Transverse colon (tissue), 4 donors: Measurements from ENCODE around the gene SGF29. TPM values are rescaled to one million over a fixed set of nuclear protein-coding genes. Genes with fewer than 3 reads are reported as not detected.

Experiments used
- DNase-seq: peaks from one replicate; pipeline ENCODE4 v3.0.0-alpha.2; 2019
- H3K27ac ChIP-seq, 4 donors: fragments of 200-600 bp; sonication (generic); 2 replicates each; pipeline ENCODE4 v1.5.1; 2016 to 2018; ENCODE audit warnings: inconsistent platforms in 4 of 4
- H3K27me3 ChIP-seq: fragments of 200-600 bp; sonication (generic); 2 replicates; pipeline ENCODE4 v1.5.1; 2017; ENCODE audit warnings: inconsistent platforms
- H3K36me3 ChIP-seq, 4 donors: fragments of 200-600 bp; sonication (generic); 2 replicates each; pipeline ENCODE4 v1.5.1; 2017 to 2019; ENCODE audit warnings: inconsistent platforms in 4 of 4
- H3K4me1 ChIP-seq, 4 donors: fragments of 200-600 bp; sonication (generic); 2 replicates each; pipeline ENCODE4 v1.5.1; 2017 to 2020; ENCODE audit warnings: inconsistent platforms in 4 of 4
- H3K4me3 ChIP-seq, 4 donors: fragments of 200-600 bp; sonication (generic); 1 replicate in 1 of 4; 2 replicates in 3 of 4; pipeline versions ENCODE4 v1.5.1 to v1.6.1; 2017 to 2019; ENCODE audit warnings: inconsistent platforms in 4 of 4
- H3K9me3 ChIP-seq, 2 donors: fragments of 200-600 bp; sonication (generic); 2 replicates each; pipeline ENCODE4 v1.5.1; 2017 to 2019; ENCODE audit warnings: inconsistent platforms in 2 of 2
- CTCF ChIP-seq, 5 experiments: fragments of 200-600 bp in 3 of 5; fragments of 450-650 bp in 2 of 5; sonication (generic) in 3 of 5; IDR thresholded peaks; 1 replicate in 2 of 5; 2 replicates in 3 of 5; pipeline ENCODE4 v1.5.1; 2016 to 2017; ENCODE audit warnings: antibody characterized with exemption in 5 of 5, inconsistent platforms in 3 of 5, mild to moderate bottlenecking in 2 of 5, moderate library complexity in 1 of 5
- EP300 ChIP-seq: sonication (generic); formaldehyde crosslinking; IDR thresholded peaks from one replicate; pipeline ENCODE4 v1.6.1; 2017; ENCODE audit warnings: antibody characterized with exemption, low read depth
- POLR2A ChIP-seq: fragments of 450-650 bp; IDR thresholded peaks from one replicate; pipeline ENCODE4 v1.6.1; 2016; ENCODE audit warnings: antibody characterized with exemption, mild to moderate bottlenecking, moderate library complexity
- POLR2AphosphoS5 ChIP-seq, 3 donors: sonication (generic); formaldehyde crosslinking; IDR thresholded peaks; one replicate each; pipeline ENCODE4 v1.6.1; 2016; ENCODE audit warnings: antibody characterized with exemption in 3 of 3
- WGBS, 2 donors: methylation state at CpG; one replicate each; pipeline ENCODE4 v1.1.5; 2018; ENCODE audit warnings: low coverage in 1 of 2; 5-methylcytosine and 5-hydroxymethylcytosine counted together
- in situ Hi-C, 4 donors: fragments of 200-750 bp; cut with MboI; loops; one replicate each; pipeline versions ENCODE4 v1.15.0 to v1.15.1; 2017; ENCODE audit warnings: low sequenced_read_pairs in 3 of 4, low pct_ligation_motif_present in 1 of 4, low pct_unique_long_range_greater_than_20kb in 1 of 4
- intact Hi-C: fragments of 100-400 bp; cut with DNase I; formaldehyde crosslinking; loops from one replicate; pipeline ENCODE4 v1.15.1; 2023; ENCODE audit warnings: low total_unique reads
- total RNA-seq, 4 donors: library from RNA; depleted of rRNA; stranded (reverse); fragments of >200 nt; gene quantifications; one replicate each; pipeline ENCODE4 v1.1.0, GENCODE V29; 2016

Gene SGF29
- total RNA-seq, 4 donors from 2014 or later: 22.1 to 95.0 (median 32.1) TPM

- no peak for TF ChIP-seq POLR2AphosphoS5 (IDR thresholded peaks at IDR 0.05)
- TF ChIP-seq EP300: no peak
- no peak for TF ChIP-seq CTCF (IDR thresholded peaks at IDR 0.05)
- no peak for TF ChIP-seq POLR2A
- Histone ChIP-seq H3K4me1 (peaks cover 5 to 32% (median 14%) of the 10 kb centered on the region in 4 donors), H3K27ac (no peak overlapping the region), H3K36me3 (no peaks in the 10 kb centered on the region), H3K9me3 (no peaks in the 10 kb centered on the region), H3K27me3 (no peaks in the 10 kb centered on the region), H3K4me3 (no peak overlapping the region)
- no peak for DNase-seq
- in situ Hi-C loops (no loop called here), intact Hi-C loops (no loop called here)
- 75 to 83% methylated on average over 2 to 5 of the region's 5 CpGs for WGBS, 2 donors
Observed at GRCh38 chr16:28527985-28528384, 25.7 kb upstream of the SGF29 start.

- Histone ChIP-seq H3K27ac (no peak overlapping the region), H3K4me3 (no peak overlapping the region), H3K9me3 (no peaks in the 10 kb centered on the region), H3K4me1 (peaks cover 5 to 37% (median 17%) of the 10 kb centered on the region in 4 donors), H3K27me3 (no peaks in the 10 kb centered on the region), H3K36me3 (no peaks in the 10 kb centered on the region)
- intact Hi-C loops: no loop called here
- 63 to 69% methylated on average over 2 to 4 of the region's 5 CpGs for WGBS, 2 donors
- no peak for DNase-seq
- in situ Hi-C loops: no loop called here
- TF ChIP-seq CTCF (IDR thresholded peaks at IDR 0.05) (no peak), EP300 (no peak), POLR2AphosphoS5 (IDR thresholded peaks at IDR 0.05) (no peak), POLR2A (no peak)
Observed at GRCh38 chr16:28528463-28528867, 25.3 kb upstream of the SGF29 start.

- no peaks in the 10 kb centered on the region for H3K9me3 ChIP-seq
- no peak overlapping the region for H3K27ac ChIP-seq
- in situ Hi-C loops: no loop called here
Observed at GRCh38 chr16:28529124-28529523, 24.6 kb upstream of the SGF29 start.

More at GRCh38 chr16:28529124-28529523, 24.6 kb upstream of the SGF29 start:
- no peak for DNase-seq
- no peaks in the 10 kb centered on the region for H3K27me3 ChIP-seq
- intact Hi-C loops: no loop called here
- peaks cover 3 to 37% (median 19%) of the 10 kb centered on the region in 4 donors for H3K4me1 ChIP-seq
- H3K4me3 ChIP-seq: no peak overlapping the region
- TF ChIP-seq EP300 (no peak), POLR2A (no peak), CTCF (IDR thresholded peaks at IDR 0.05) (no peak), POLR2AphosphoS5 (IDR thresholded peaks at IDR 0.05) (no peak)
- no peaks in the 10 kb centered on the region for H3K36me3 ChIP-seq
